Neuronal stem cell (in vitro differentiated cells): ENCODE results near the gene FSIP1.

Experiments used
- DNase-seq: peaks from one replicate; pipeline ENCODE4 v3.0.0-alpha.2; 2013; ENCODE audit warnings: low spot score
- H2AFZ ChIP-seq: one replicate; pipeline ENCODE4 v1.6.1; 2013; ENCODE audit warnings: mild to moderate bottlenecking, low read length, inconsistent platforms
- H2AK5ac ChIP-seq: 2 replicates; pipeline ENCODE4 v1.6.1; 2013; ENCODE audit warnings: low read depth, mild to moderate bottlenecking, inconsistent platforms, low read length, moderate library complexity, mixed read lengths
- H2BK120ac ChIP-seq: 2 replicates; pipeline ENCODE4 v1.6.1; 2013; ENCODE audit warnings: low read depth, mild to moderate bottlenecking, inconsistent platforms, low read length, moderate library complexity, mixed read lengths
- H2BK12ac ChIP-seq: one replicate; pipeline ENCODE4 v1.6.1; 2013; ENCODE audit warnings: low read length, inconsistent platforms
- H2BK15ac ChIP-seq: 2 replicates; pipeline ENCODE4 v1.6.1; 2013; ENCODE audit warnings: mild to moderate bottlenecking, low read length, inconsistent platforms, mixed read lengths
- H2BK5ac ChIP-seq: one replicate; pipeline ENCODE4 v1.6.1; 2013; ENCODE audit warnings: inconsistent platforms, mild to moderate bottlenecking, low read length, moderate library complexity
- H3K14ac ChIP-seq: one replicate; pipeline ENCODE4 v1.6.1; 2013; ENCODE audit warnings: low read length, inconsistent platforms
- H3K18ac ChIP-seq: 2 replicates; pipeline ENCODE4 v1.6.1; 2013; ENCODE audit warnings: low read length, inconsistent platforms
- H3K23ac ChIP-seq: 2 replicates; pipeline ENCODE4 v1.6.1; 2013; ENCODE audit warnings: low read depth, mild to moderate bottlenecking, mixed read lengths, low read length, inconsistent platforms; ENCODE audit not compliant: poor library complexity
- H3K27ac ChIP-seq: replicated peaks from 3 replicates; pipeline ENCODE4 v1.5.1; 2013; ENCODE audit warnings: low read length, inconsistent platforms
- H3K27me3 ChIP-seq, 3 experiments: 2 replicates each; pipeline ENCODE4 v1.6.1; 2013; ENCODE audit warnings: low read length in 3 of 3, mild to moderate bottlenecking in 2 of 3, inconsistent platforms in 1 of 3, low read depth in 1 of 3, mixed read lengths in 1 of 3, moderate library complexity in 1 of 3; ENCODE audit not compliant: control insufficient read depth in 3 of 3, insufficient read depth in 3 of 3
- H3K36me3 ChIP-seq, 2 donors: replicated peaks in 1 of 2; 2 replicates each; pipeline ENCODE4 v1.6.1; 2013; ENCODE audit warnings: low read length in 2 of 2; ENCODE audit not compliant: control insufficient read depth in 2 of 2, insufficient read depth in 2 of 2
- H3K4ac ChIP-seq: 2 replicates; pipeline ENCODE4 v1.6.1; 2013; ENCODE audit warnings: inconsistent platforms, mild to moderate bottlenecking, low read length, moderate library complexity
- H3K4me1 ChIP-seq, 2 donors: 1 replicate in 1 of 2; 2 replicates in 1 of 2; pipeline ENCODE4 v1.6.1; 2013; ENCODE audit warnings: low read length in 2 of 2, low read depth in 1 of 2; ENCODE audit not compliant: control insufficient read depth in 2 of 2, insufficient read depth in 1 of 2
- H3K4me2 ChIP-seq: one replicate; pipeline ENCODE4 v1.6.1; 2013; ENCODE audit warnings: mild to moderate bottlenecking, low read length, inconsistent platforms; ENCODE audit not compliant: insufficient read depth, poor library complexity, severe bottlenecking
- H3K4me3 ChIP-seq, 2 donors: 2 replicates each; pipeline ENCODE4 v1.5.1; 2013; ENCODE audit warnings: low read length in 2 of 2, mild to moderate bottlenecking in 2 of 2, inconsistent platforms in 1 of 2, moderate library complexity in 1 of 2
- H3K79me1 ChIP-seq: one replicate; pipeline ENCODE4 v1.6.1; 2013; ENCODE audit warnings: low read depth, mild to moderate bottlenecking, inconsistent platforms, low read length, moderate library complexity
- H3K9ac ChIP-seq: one replicate; pipeline ENCODE4 v1.6.1; 2013; ENCODE audit warnings: mild to moderate bottlenecking, low read depth, low read length, inconsistent platforms; ENCODE audit not compliant: poor library complexity
- H3K9me3 ChIP-seq, 2 donors: replicated peaks in 1 of 2; 2 replicates each; pipeline versions ENCODE3 to v1.6.1; 2013; ENCODE audit warnings: low read length in 2 of 2, mild to moderate bottlenecking in 2 of 2, inconsistent platforms in 1 of 2, low read depth in 1 of 2, mixed read lengths in 1 of 2, moderate library complexity in 1 of 2; ENCODE audit not compliant: control insufficient read depth in 2 of 2, insufficient read depth in 1 of 2
- H4K8ac ChIP-seq: one replicate; pipeline ENCODE4 v1.6.1; 2013; ENCODE audit warnings: low read depth, mild to moderate bottlenecking, inconsistent platforms, low read length, moderate library complexity
- H4K91ac ChIP-seq: one replicate; pipeline ENCODE4 v1.6.1; 2013; ENCODE audit warnings: low read length, low read depth, mild to moderate bottlenecking, inconsistent platforms; ENCODE audit not compliant: poor library complexity
- WGBS, 2 donors: extraction: QIAGEN DNeasy Blood & Tissue Kit; methylation state at CpG; one replicate each; pipeline ENCODE4 v1.1.7; 2013; ENCODE audit warnings: missing lambda C conversion rate in 2 of 2, mixed read lengths in 1 of 2; ENCODE audit not compliant: insufficient read length in 2 of 2, insufficient replicate concordance in 1 of 2; ENCODE audit errors: extremely low coverage in 2 of 2; 5-methylcytosine and 5-hydroxymethylcytosine counted together

The FSIP1 gene

DNA sequence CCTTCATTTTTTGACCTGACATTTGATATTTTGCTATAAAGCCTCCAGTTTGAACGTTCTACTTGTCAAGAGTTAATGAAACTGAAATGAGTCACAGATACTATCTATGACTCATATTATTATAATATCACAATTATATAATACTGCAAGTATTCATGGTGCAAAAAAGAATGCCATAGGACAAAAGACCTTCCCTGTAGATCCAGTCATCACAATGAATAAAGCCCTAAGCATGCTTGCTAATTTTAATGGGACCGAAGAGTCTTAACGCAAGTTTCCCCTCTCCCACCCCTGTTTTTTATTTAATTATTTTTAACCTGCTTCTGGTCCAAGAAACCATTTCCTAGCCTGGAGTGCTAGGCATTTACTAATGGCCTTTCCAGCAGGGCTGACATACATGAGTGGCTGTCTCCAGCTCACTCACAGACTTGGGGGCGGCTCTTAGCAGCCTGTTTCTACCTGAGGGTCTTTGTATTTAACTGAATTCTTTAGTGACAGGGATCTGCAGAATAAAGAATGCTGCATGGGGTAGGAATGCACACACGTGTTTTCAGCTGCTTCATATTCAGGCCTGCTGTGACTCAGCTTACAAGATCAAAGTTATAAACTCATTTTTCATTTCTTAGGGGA lies 140.5 kb downstream of the FSIP1 start:
- WGBS, 2 donors = no CpG with 5 or more reads among the region's 5 CpGs
- peak; percentile 48 for DNase-seq
- Histone ChIP-seq H3K27ac (no peak overlapping the region), H2AK5ac (no peak overlapping the region), H2BK120ac (no peak overlapping the region), H3K18ac (no peak overlapping the region), H2BK5ac (no peak overlapping the region), H3K4ac (no peak overlapping the region), H3K14ac (no peak overlapping the region), H4K8ac (no peak overlapping the region), H3K27me3 (no peaks in the 10 kb centered on the region), H4K91ac (no peak overlapping the region), H2BK12ac (no peak overlapping the region), H2AFZ (peak overlapping the region; percentile 5), H3K79me1 (no peaks in the 10 kb centered on the region), H3K4me2 (no peak overlapping the region), H3K9ac (no peak overlapping the region), H3K36me3 (no peaks in the 10 kb centered on the region), H3K23ac (no peak overlapping the region), H3K4me1 (peaks cover 12 to 15% of the 10 kb centered on the region in 2 donors), H3K9me3 (peaks cover 0 to 2% of the 10 kb centered on the region in 2 donors), H2BK15ac (no peak overlapping the region), H3K4me3 (no peak overlapping the region)

DNA sequence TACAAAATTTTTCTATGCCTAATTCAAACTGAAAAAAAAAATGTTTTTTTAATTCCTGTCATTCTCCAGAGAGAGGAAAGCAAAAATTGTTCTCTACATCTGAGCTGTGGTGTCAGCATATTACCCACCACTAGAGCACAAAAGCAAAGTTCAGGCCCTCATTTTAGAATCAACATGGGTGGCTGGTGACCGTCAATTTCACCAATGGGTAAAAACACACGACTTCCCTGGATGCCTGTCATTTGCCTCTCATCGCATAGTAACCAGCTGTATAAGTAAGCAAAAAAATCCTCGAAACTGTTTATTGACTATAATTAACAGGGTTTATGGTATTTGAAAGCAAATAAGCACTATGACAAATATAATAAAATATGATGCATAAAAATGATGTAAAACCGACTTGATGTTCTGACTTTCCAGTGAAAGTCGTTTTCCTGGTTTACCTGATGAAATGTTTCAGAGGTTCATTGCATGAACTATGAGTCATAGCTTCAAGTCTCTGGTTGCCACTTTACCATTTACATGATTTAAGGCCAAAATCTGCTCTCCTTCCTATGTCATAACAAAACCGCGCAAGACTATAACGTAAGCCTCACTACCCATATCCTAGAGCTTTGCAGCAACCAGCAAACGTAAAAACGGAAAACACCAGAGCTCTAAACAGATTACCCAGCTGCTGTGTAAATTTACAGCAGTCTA lies 141.3 kb downstream of the FSIP1 start:
- no peak overlapping the region for H3K14ac ChIP-seq

DNA sequence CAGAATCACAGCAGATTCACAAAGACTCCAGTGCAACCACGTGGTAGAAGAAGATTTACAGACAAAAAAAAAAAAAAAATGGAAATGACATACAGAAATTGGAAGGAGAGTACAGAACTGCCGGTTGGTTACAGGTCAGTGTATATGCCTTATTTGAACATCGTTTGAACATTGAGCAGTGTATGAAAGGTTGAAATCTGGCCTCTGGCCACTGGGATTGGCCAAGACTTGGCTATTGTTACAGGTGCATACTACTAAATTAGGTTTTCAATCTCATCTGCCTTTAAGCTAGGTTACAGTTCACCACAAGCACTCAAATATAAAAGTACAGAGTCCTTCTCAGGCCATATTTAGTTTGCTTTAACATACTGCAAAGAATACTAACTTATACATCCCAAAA lies 142.0 kb downstream of the FSIP1 start:
- H3K4me2 ChIP-seq = no peak overlapping the region
- no peaks in the 10 kb centered on the region for H3K36me3 ChIP-seq
- H4K91ac ChIP-seq = no peak overlapping the region
- no peak overlapping the region for H2BK120ac ChIP-seq
- H2BK5ac ChIP-seq = no peak overlapping the region
- no peaks in the 10 kb centered on the region for H3K79me1 ChIP-seq
- DNase-seq = no peak
- H3K27ac ChIP-seq = no peak overlapping the region
- no peak overlapping the region for H3K4ac ChIP-seq
- H3K9ac ChIP-seq = no peak overlapping the region
- no peak overlapping the region for H3K18ac ChIP-seq
- no peak overlapping the region for H2AK5ac ChIP-seq
- peaks cover 12 to 15% of the 10 kb centered on the region in 2 donors for H3K4me1 ChIP-seq
- H3K9me3 ChIP-seq = peaks cover 0 to 2% of the 10 kb centered on the region in 2 donors
- H4K8ac ChIP-seq = no peak overlapping the region
- H2BK15ac ChIP-seq = no peak overlapping the region
- H2BK12ac ChIP-seq = no peak overlapping the region
- no peak overlapping the region for H3K14ac ChIP-seq
- no peak overlapping the region for H3K23ac ChIP-seq
- no CpG with 5 or more reads among the region's 3 CpGs for WGBS, 2 donors
- H2AFZ ChIP-seq = no peak overlapping the region
- H3K27me3 ChIP-seq = no peaks in the 10 kb centered on the region
- no peak overlapping the region for H3K4me3 ChIP-seq

More for the DNA sequence above, 141.3 kb downstream of the FSIP1 start:
- H4K8ac ChIP-seq = no peak overlapping the region
- H2BK15ac ChIP-seq = no peak overlapping the region
- H3K18ac ChIP-seq = no peak overlapping the region
- H3K79me1 ChIP-seq = no peaks in the 10 kb centered on the region
- peaks cover 0 to 2% of the 10 kb centered on the region in 2 donors for H3K9me3 ChIP-seq
- no peak overlapping the region for H3K4ac ChIP-seq
- H4K91ac ChIP-seq = no peak overlapping the region
- H2AFZ ChIP-seq = no peak overlapping the region
- H2BK5ac ChIP-seq = no peak overlapping the region
- H2BK120ac ChIP-seq = no peak overlapping the region
- H3K4me2 ChIP-seq = no peak overlapping the region
- H3K27me3 ChIP-seq = no peaks in the 10 kb centered on the region
- no peaks in the 10 kb centered on the region for H3K36me3 ChIP-seq
- no peak overlapping the region for H3K27ac ChIP-seq
- H3K4me1 ChIP-seq = peaks cover 12 to 15% of the 10 kb centered on the region in 2 donors
- no peak overlapping the region for H3K4me3 ChIP-seq
- H2AK5ac ChIP-seq = no peak overlapping the region
- no peak overlapping the region for H3K9ac ChIP-seq
- no CpG with 5 or more reads among the region's 11 CpGs for WGBS, 2 donors
- DNase-seq = no peak
- H2BK12ac ChIP-seq = no peak overlapping the region
- no peak overlapping the region for H3K23ac ChIP-seq

DNA sequence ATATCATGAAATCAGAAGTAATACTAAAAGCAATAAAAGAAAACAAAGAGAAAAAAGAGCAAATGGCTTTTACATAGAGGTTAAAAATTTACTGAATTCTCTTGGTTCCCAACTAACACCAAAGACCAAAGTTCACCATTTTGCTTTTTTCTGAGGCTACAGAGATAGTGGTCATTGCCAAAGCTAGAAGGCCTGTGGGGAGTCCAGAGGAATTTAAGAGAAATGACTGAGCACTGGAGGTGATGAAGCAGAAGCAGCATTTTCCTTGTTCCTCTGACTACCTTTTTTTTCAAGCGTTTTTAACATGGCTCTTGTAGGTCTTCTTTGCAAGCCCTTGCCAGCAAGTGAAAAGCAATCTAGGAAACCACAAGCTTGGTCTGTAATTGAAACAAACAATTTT lies 143.6 kb downstream of the FSIP1 start:
- peaks cover 0 to 2% of the 10 kb centered on the region in 2 donors for H3K9me3 ChIP-seq
- H2AK5ac ChIP-seq = no peak overlapping the region
- no peaks in the 10 kb centered on the region for H3K79me1 ChIP-seq
- no peak overlapping the region for H3K14ac ChIP-seq
- no peak overlapping the region for H4K91ac ChIP-seq
- H3K18ac ChIP-seq = no peak overlapping the region
- H4K8ac ChIP-seq = no peak overlapping the region
- H3K4ac ChIP-seq = no peak overlapping the region
- no peak overlapping the region for H3K27ac ChIP-seq
- H3K9ac ChIP-seq = no peak overlapping the region
- H2BK120ac ChIP-seq = no peak overlapping the region
- WGBS, 2 donors = no CpG with 5 or more reads among the region's 1 CpG
- no peak for DNase-seq
- H2BK15ac ChIP-seq = no peak overlapping the region
- H2AFZ ChIP-seq = no peak overlapping the region
- no peak overlapping the region for H3K4me3 ChIP-seq
- no peaks in the 10 kb centered on the region for H3K27me3 ChIP-seq
- H2BK5ac ChIP-seq = no peak overlapping the region
- H3K4me2 ChIP-seq = no peak overlapping the region
- H3K36me3 ChIP-seq = no peaks in the 10 kb centered on the region
- H3K23ac ChIP-seq = no peak overlapping the region
- no peak overlapping the region for H2BK12ac ChIP-seq
- peaks cover 6 to 15% of the 10 kb centered on the region in 2 donors for H3K4me1 ChIP-seq
